ENCODE results near the gene USP22. TPM values are rescaled to one million over a fixed set of nuclear protein-coding genes. Genes with fewer than 3 reads are reported as not detected.

The USP22 gene
- total and polyA plus RNA-seq, 2 experiments from 2014 or later: 68.9 to 296 TPM

GRCh38 chr17:20987511-20987910 is 55.3 kb downstream of the USP22 start (continued):
- TF ChIP-seq REST (IDR thresholded peaks at IDR 0.05; ENCODE audit: unreplicated experiment) (no peak), EZH2 (IDR thresholded peaks at IDR 0.05; ENCODE audit: low read depth, unreplicated experiment) (no peak), EZH2phosphoT487 (IDR thresholded peaks at IDR 0.05; ENCODE audit: unreplicated experiment) (no peak)

- DNase-seq (ENCODE audit: low spot score): no peak
- Histone ChIP-seq H3K9me2 (ENCODE audit: insufficient read depth) (peaks cover 4% of the 10 kb centered on the region; the same call in 1 of the 2 replicates), H3F3A (replicated peaks; ENCODE audit: low read depth) (no peaks in the 10 kb centered on the region), H3K27ac (ENCODE audit: low read depth) (no peak overlapping the region), H3K79me2 (replicated peaks; ENCODE audit: insufficient read depth) (no peaks in the 10 kb centered on the region), H3K36me3 (ENCODE audit: insufficient read depth) (no peaks in the 10 kb centered on the region), H3K4me3 (no peak overlapping the region), H3K27me3 (ENCODE audit: insufficient read depth) (no peaks in the 10 kb centered on the region), H3K4me2 (no peak overlapping the region), H3K4me1 (ENCODE audit: insufficient read depth) (no peaks in the 10 kb centered on the region), H2AFZ (no peak overlapping the region), H4K20me1 (replicated peaks; ENCODE audit: insufficient read depth) (no peaks in the 10 kb centered on the region)
- no peaks in the 10 kb centered on the region for H3K4me1 Mint-ChIP-seq
- peaks cover 23% of the 10 kb centered on the region for H3K9me3 Mint-ChIP-seq
- TF ChIP-seq NANOG (IDR thresholded peaks at IDR 0.05; ENCODE audit: borderline replicate concordance) (no peak), CREB1 (CRISPR knock-in tag; IDR thresholded peaks at IDR 0.05; ENCODE audit: low read depth) (no peak), REST (IDR thresholded peaks at IDR 0.05; ENCODE audit: unreplicated experiment) (no peak), JUNB (IDR thresholded peaks at IDR 0.05; ENCODE audit: unreplicated experiment) (no peak)
- H3K4me3 Mint-ChIP-seq: no peak overlapping the region
- H3K27ac Mint-ChIP-seq: no peak overlapping the region
- peaks cover 12% of the 10 kb centered on the region for H3K36me3 Mint-ChIP-seq (ENCODE audit: low read depth)
- H3K27me3 Mint-ChIP-seq (ENCODE audit: insufficient read depth, low read depth, poor library complexity): peaks cover 15% of the 10 kb centered on the region
- no peak for ATAC-seq
Observed at GRCh38 chr17:20986767-20987510, 55.9 kb downstream of the USP22 start.

Measured in GM23338 (cell line).